Activated naive CD4-positive, alpha-beta T cell treated with anti-CD3 and anti-CD28 coated beads for 36 hours (primary cell): ENCODE results near the gene ZNF235. TPM values are rescaled to one million over a fixed set of nuclear protein-coding genes. Genes with fewer than 3 reads are reported as not detected.

Experiments used
- CTCF ChIA-PET: fragments of 350-600 bp; sonication (Branson Sonifier 250); formaldehyde crosslinking; loops from one replicate; lab custom pipeline; 2021; ENCODE audit warnings: antibody characterized with exemption; lab: Charles Lee
- DNase-seq: peaks from one replicate; pipeline ENCODE4 v3.0.0-alpha.2; 2020
- H3K27ac Mint-ChIP-seq: one replicate; pipeline ENCODE4 v1.8.0; 2021; ENCODE audit warnings: mild to moderate bottlenecking, mixed read lengths
- H3K27me3 Mint-ChIP-seq: one replicate; pipeline ENCODE4 v1.8.0; 2021; ENCODE audit warnings: low read depth, mixed read lengths
- H3K36me3 Mint-ChIP-seq: one replicate; pipeline ENCODE4 v1.8.0; 2021; ENCODE audit warnings: low read depth, mixed read lengths
- H3K4me1 Mint-ChIP-seq: one replicate; pipeline ENCODE4 v1.8.0; 2021; ENCODE audit warnings: low read depth, mixed read lengths
- H3K4me3 Mint-ChIP-seq: one replicate; pipeline ENCODE4 v1.8.0; 2021; ENCODE audit warnings: mild to moderate bottlenecking, moderate library complexity, mixed read lengths
- H3K9me3 Mint-ChIP-seq: one replicate; pipeline ENCODE4 v1.8.0; 2021; ENCODE audit warnings: mixed read lengths
- intact Hi-C: fragments of 100-400 bp; cut with micrococcal nuclease; formaldehyde crosslinking; loops from one replicate; pipeline ENCODE4 v1.15.1; 2023
- total RNA-seq, 2 experiments: library from RNA; stranded (reverse); gene quantifications; one replicate each; pipeline ENCODE4 v1.2.3, GENCODE V29; 2021

Gene ZNF235
- total RNA-seq, 2 experiments from 2014 or later = 1.5 to 1.6 TPM

- no peak for DNase-seq
- peaks cover 11% of the 10 kb centered on the region for H3K9me3 Mint-ChIP-seq
- H3K27me3 Mint-ChIP-seq = no peaks in the 10 kb centered on the region
- peaks cover 36% of the 10 kb centered on the region for H3K36me3 Mint-ChIP-seq
- CTCF ChIA-PET = no interaction called here
- no peak overlapping the region for H3K4me3 Mint-ChIP-seq
- peaks cover 9% of the 10 kb centered on the region for H3K4me1 Mint-ChIP-seq
- H3K27ac Mint-ChIP-seq = no peak overlapping the region
- intact Hi-C loops = no loop called here
Measured at GRCh38 chr19:44303320-44303719, 1.5 kb downstream of the ZNF235 start.

GRCh38 chr19:44284968-44285367 lies 19.9 kb downstream of the ZNF235 start:
- Mint-ChIP-seq H3K4me1 (no peaks in the 10 kb centered on the region), H3K27ac (no peak overlapping the region), H3K4me3 (no peak overlapping the region), H3K36me3 (peaks cover 52% of the 10 kb centered on the region), H3K9me3 (peaks cover 67% of the 10 kb centered on the region), H3K27me3 (no peaks in the 10 kb centered on the region)
- DNase-seq = no peak
- intact Hi-C loops = no loop called here
- CTCF ChIA-PET = no interaction called here

- H3K4me1 Mint-ChIP-seq = no peaks in the 10 kb centered on the region
- H3K27ac Mint-ChIP-seq = no peak overlapping the region
- H3K9me3 Mint-ChIP-seq = peaks cover 65% of the 10 kb centered on the region
- DNase-seq = no peak
- intact Hi-C loops = no loop called here
- peaks cover 40% of the 10 kb centered on the region for H3K36me3 Mint-ChIP-seq
- CTCF ChIA-PET = no interaction called here
- no peak overlapping the region for H3K4me3 Mint-ChIP-seq
- H3K27me3 Mint-ChIP-seq = no peaks in the 10 kb centered on the region
Measured at GRCh38 chr19:44282846-44283245, 22.0 kb downstream of the ZNF235 start.

- Mint-ChIP-seq H3K36me3 (peaks cover 38% of the 10 kb centered on the region), H3K9me3 (peaks cover 63% of the 10 kb centered on the region), H3K4me1 (no peaks in the 10 kb centered on the region), H3K4me3 (no peak overlapping the region), H3K27me3 (no peaks in the 10 kb centered on the region), H3K27ac (no peak overlapping the region)
- intact Hi-C loops = no loop called here
- DNase-seq = no peak
- CTCF ChIA-PET = no interaction called here
Measured at GRCh38 chr19:44280916-44281315, 23.9 kb downstream of the ZNF235 start.

- Mint-ChIP-seq H3K27me3 (no peaks in the 10 kb centered on the region), H3K4me3 (no peak overlapping the region), H3K4me1 (no peaks in the 10 kb centered on the region), H3K27ac (no peak overlapping the region), H3K9me3 (peaks cover 63% of the 10 kb centered on the region), H3K36me3 (peaks cover 49% of the 10 kb centered on the region)
- DNase-seq = no peak
- intact Hi-C loops = no loop called here
- CTCF ChIA-PET = no interaction called here
Measured at GRCh38 chr19:44278181-44278690, 26.6 kb downstream of the ZNF235 start.

- Mint-ChIP-seq H3K4me1 (no peaks in the 10 kb centered on the region), H3K9me3 (peaks cover 66% of the 10 kb centered on the region), H3K36me3 (peaks cover 55% of the 10 kb centered on the region), H3K27ac (no peak overlapping the region), H3K4me3 (no peak overlapping the region), H3K27me3 (no peaks in the 10 kb centered on the region)
- CTCF ChIA-PET = no interaction called here
- intact Hi-C loops = no loop called here
- DNase-seq = no peak
Measured at GRCh38 chr19:44277331-44277730, 27.5 kb downstream of the ZNF235 start.

GRCh38 chr19:44260695-44261446 lies 44.0 kb downstream of the ZNF235 start:
- CTCF ChIA-PET = no interaction called here
- Mint-ChIP-seq H3K27me3 (no peaks in the 10 kb centered on the region), H3K36me3 (peaks cover 29% of the 10 kb centered on the region), H3K9me3 (peaks cover 59% of the 10 kb centered on the region), H3K4me1 (peaks cover 5% of the 10 kb centered on the region), H3K4me3 (no peak overlapping the region), H3K27ac (no peak overlapping the region)
- DNase-seq = no peak
- intact Hi-C loops = no loop called here

- CTCF ChIA-PET = no interaction called here
- Mint-ChIP-seq H3K4me1 (peaks cover 5% of the 10 kb centered on the region), H3K9me3 (peaks cover 59% of the 10 kb centered on the region), H3K36me3 (peaks cover 30% of the 10 kb centered on the region), H3K4me3 (peak overlapping the region; percentile 6), H3K27me3 (no peaks in the 10 kb centered on the region), H3K27ac (no peak overlapping the region)
- DNase-seq = no peak
- intact Hi-C loops = no loop called here
Measured at GRCh38 chr19:44260343-44260681, 44.5 kb downstream of the ZNF235 start.

- Mint-ChIP-seq H3K27ac (no peak overlapping the region), H3K4me1 (peaks cover 5% of the 10 kb centered on the region), H3K4me3 (no peak overlapping the region), H3K27me3 (no peaks in the 10 kb centered on the region), H3K9me3 (peaks cover 67% of the 10 kb centered on the region), H3K36me3 (peaks cover 36% of the 10 kb centered on the region)
- intact Hi-C loops = no loop called here
- DNase-seq = no peak
- CTCF ChIA-PET = interaction anchor here (0.6 kb wide), 1 partner anchor 1485 kb away, joined by 3 read pairs; no protein-coding TSS in a partner anchor
Measured at GRCh38 chr19:44258835-44259413, 45.9 kb downstream of the ZNF235 start.

GRCh38 chr19:44258136-44258535 lies 46.7 kb downstream of the ZNF235 start:
- Mint-ChIP-seq H3K36me3 (peaks cover 40% of the 10 kb centered on the region), H3K27ac (no peak overlapping the region), H3K9me3 (peaks cover 69% of the 10 kb centered on the region), H3K4me1 (peaks cover 5% of the 10 kb centered on the region), H3K27me3 (no peaks in the 10 kb centered on the region), H3K4me3 (no peak overlapping the region)
- no peak for DNase-seq
- CTCF ChIA-PET = interaction anchor here (0.6 kb wide), 1 partner anchor 63 kb away, joined by 3 read pairs; no protein-coding TSS in a partner anchor
- intact Hi-C loops = no loop called here

- CTCF ChIA-PET = no interaction called here
- DNase-seq = no peak
- Mint-ChIP-seq H3K4me3 (no peak overlapping the region), H3K27ac (no peak overlapping the region), H3K9me3 (peaks cover 76% of the 10 kb centered on the region), H3K4me1 (peaks cover 5% of the 10 kb centered on the region), H3K36me3 (peaks cover 46% of the 10 kb centered on the region), H3K27me3 (no peaks in the 10 kb centered on the region)
- intact Hi-C loops = no loop called here
Measured at GRCh38 chr19:44255705-44256411, 49.0 kb downstream of the ZNF235 start.

GRCh38 chr19:44254496-44254895 lies 50.3 kb downstream of the ZNF235 start:
- intact Hi-C loops = no loop called here
- no peaks in the 10 kb centered on the region for H3K4me1 Mint-ChIP-seq
- CTCF ChIA-PET = no interaction called here
- no peak overlapping the region for H3K27ac Mint-ChIP-seq
- no peaks in the 10 kb centered on the region for H3K27me3 Mint-ChIP-seq
- H3K9me3 Mint-ChIP-seq = peaks cover 78% of the 10 kb centered on the region
- peaks cover 58% of the 10 kb centered on the region for H3K36me3 Mint-ChIP-seq
- no peak for DNase-seq
- H3K4me3 Mint-ChIP-seq = no peak overlapping the region
